Activated T-helper 17 cell treated with anti-CD3 and anti-CD28 coated beads, Interleukin-2, amount 50 U/mL, for 72 hours (primary cell): Measurements from ENCODE around the gene NSUN7. TPM values are rescaled to one million over a fixed set of nuclear protein-coding genes. Genes with fewer than 3 reads are reported as not detected.

ENCODE experiments used
- ATAC-seq: fragments of 150-1000 bp; cut with Tn5 transposase; replicated peaks from 2 replicates; pipeline ENCODE4 v1.10.0; 2021; ENCODE audit warnings: mild to moderate bottlenecking, moderate library complexity
- H3K27ac Mint-ChIP-seq: one replicate; pipeline ENCODE4 v1.8.0; 2022; ENCODE audit warnings: mixed read lengths
- H3K27me3 Mint-ChIP-seq: one replicate; pipeline ENCODE4 v1.8.0; 2022; ENCODE audit warnings: mixed read lengths
- H3K36me3 Mint-ChIP-seq: one replicate; pipeline ENCODE4 v1.8.0; 2022; ENCODE audit warnings: low read depth, mild to moderate bottlenecking, mixed read lengths
- H3K4me1 Mint-ChIP-seq: one replicate; pipeline ENCODE4 v1.8.0; 2022; ENCODE audit warnings: mixed read lengths
- H3K4me3 Mint-ChIP-seq: one replicate; pipeline ENCODE4 v1.8.0; 2022; ENCODE audit warnings: mild to moderate bottlenecking, mixed read lengths
- H3K9me3 Mint-ChIP-seq: one replicate; pipeline ENCODE4 v1.8.0; 2022; ENCODE audit warnings: mixed read lengths
- total RNA-seq, 2 donors: library from RNA; stranded (reverse); gene quantifications; one replicate each; pipeline ENCODE4 v1.2.3, GENCODE V29; 2022

Gene NSUN7
- total RNA-seq, 2 donors from 2014 or later = 0.50 TPM; not detected in 1

- Mint-ChIP-seq H3K9me3 (no peaks in the 10 kb centered on the region), H3K27ac (no peak overlapping the region), H3K27me3 (peaks cover 8% of the 10 kb centered on the region), H3K36me3 (no peaks in the 10 kb centered on the region), H3K4me3 (no peak overlapping the region), H3K4me1 (peaks cover 6% of the 10 kb centered on the region)
- no peak for ATAC-seq
Measured at GRCh38 chr4:40728333-40728732, 21.4 kb upstream of the NSUN7 start.

DNA sequence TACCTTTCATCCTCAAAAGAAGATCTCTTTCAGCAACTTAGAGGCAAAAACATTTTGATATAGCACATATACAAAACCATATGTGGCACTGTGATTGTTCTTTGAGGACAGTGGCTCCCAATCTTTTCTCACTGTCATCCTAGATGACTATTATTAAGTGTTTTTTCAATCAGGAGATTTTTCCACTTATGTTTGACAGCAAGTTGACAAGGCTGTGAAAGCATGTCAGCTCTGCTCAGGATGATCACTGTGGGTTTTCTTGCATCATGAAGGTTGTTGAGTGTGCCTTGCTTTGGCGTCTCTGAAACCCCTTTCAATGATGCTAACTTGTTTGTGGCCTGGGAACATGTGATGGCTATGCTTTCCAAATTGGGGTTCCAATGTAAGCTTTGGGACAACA, 20.2 kb upstream of the NSUN7 start:
- ATAC-seq = no peak
- no peak overlapping the region for H3K27ac Mint-ChIP-seq
- no peak overlapping the region for H3K4me3 Mint-ChIP-seq
- H3K4me1 Mint-ChIP-seq = peaks cover 6% of the 10 kb centered on the region
- no peaks in the 10 kb centered on the region for H3K36me3 Mint-ChIP-seq
- H3K9me3 Mint-ChIP-seq = no peaks in the 10 kb centered on the region
- H3K27me3 Mint-ChIP-seq = peaks cover 11% of the 10 kb centered on the region

- peaks cover 11% of the 10 kb centered on the region for H3K27me3 Mint-ChIP-seq
- no peak overlapping the region for H3K4me3 Mint-ChIP-seq
- H3K36me3 Mint-ChIP-seq = no peaks in the 10 kb centered on the region
- ATAC-seq = no peak
- H3K9me3 Mint-ChIP-seq = no peaks in the 10 kb centered on the region
- peaks cover 6% of the 10 kb centered on the region for H3K4me1 Mint-ChIP-seq
- no peak overlapping the region for H3K27ac Mint-ChIP-seq
Measured at GRCh38 chr4:40730091-40730679, 19.6 kb upstream of the NSUN7 start.

DNA sequence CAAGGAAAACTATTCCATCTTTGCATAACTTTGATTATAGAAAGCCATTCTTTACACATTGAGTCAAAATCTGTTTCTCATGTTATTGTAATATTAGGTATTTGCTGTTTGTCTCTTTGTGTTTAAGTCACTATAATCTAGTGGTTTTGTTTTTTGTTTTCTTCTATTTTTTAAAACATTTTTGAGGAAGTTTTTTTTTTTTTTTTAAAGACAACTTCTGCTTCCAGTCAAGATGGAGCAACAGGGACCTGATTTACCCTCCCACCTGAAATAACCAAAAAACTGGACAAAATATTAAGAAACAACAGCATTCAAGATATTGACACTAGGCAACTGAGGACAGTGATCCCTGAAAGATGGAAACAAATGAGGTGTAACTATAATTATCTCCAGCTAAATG, 18.4 kb upstream of the NSUN7 start:
- Mint-ChIP-seq H3K4me1 (peaks cover 6% of the 10 kb centered on the region), H3K36me3 (no peaks in the 10 kb centered on the region), H3K27me3 (peaks cover 11% of the 10 kb centered on the region), H3K9me3 (no peaks in the 10 kb centered on the region), H3K4me3 (no peak overlapping the region), H3K27ac (no peak overlapping the region)
- ATAC-seq = no peak

GRCh38 chr4:40731792-40732245, 17.9 kb upstream of the NSUN7 start:
- Mint-ChIP-seq H3K4me3 (no peak overlapping the region), H3K27ac (no peak overlapping the region)
- peak; percentile 39 for ATAC-seq

GRCh38 chr4:40733752-40734151, 16.0 kb upstream of the NSUN7 start:
- H3K4me1 Mint-ChIP-seq = peaks cover 6% of the 10 kb centered on the region
- no peak overlapping the region for H3K4me3 Mint-ChIP-seq
- ATAC-seq = no peak
- no peaks in the 10 kb centered on the region for H3K9me3 Mint-ChIP-seq
- no peaks in the 10 kb centered on the region for H3K36me3 Mint-ChIP-seq
- no peak overlapping the region for H3K27ac Mint-ChIP-seq
- peaks cover 3% of the 10 kb centered on the region for H3K27me3 Mint-ChIP-seq

More at GRCh38 chr4:40731792-40732245, 17.9 kb upstream of the NSUN7 start:
- peaks cover 6% of the 10 kb centered on the region for H3K4me1 Mint-ChIP-seq
- no peaks in the 10 kb centered on the region for H3K36me3 Mint-ChIP-seq
- H3K27me3 Mint-ChIP-seq = peaks cover 8% of the 10 kb centered on the region
- no peaks in the 10 kb centered on the region for H3K9me3 Mint-ChIP-seq

GRCh38 chr4:40734497-40734896, 15.3 kb upstream of the NSUN7 start:
- H3K4me1 Mint-ChIP-seq = peaks cover 6% of the 10 kb centered on the region
- no peak overlapping the region for H3K27ac Mint-ChIP-seq
- ATAC-seq = no peak
- peaks cover 3% of the 10 kb centered on the region for H3K27me3 Mint-ChIP-seq
- H3K36me3 Mint-ChIP-seq = no peaks in the 10 kb centered on the region
- H3K9me3 Mint-ChIP-seq = no peaks in the 10 kb centered on the region
- H3K4me3 Mint-ChIP-seq = no peak overlapping the region

DNA sequence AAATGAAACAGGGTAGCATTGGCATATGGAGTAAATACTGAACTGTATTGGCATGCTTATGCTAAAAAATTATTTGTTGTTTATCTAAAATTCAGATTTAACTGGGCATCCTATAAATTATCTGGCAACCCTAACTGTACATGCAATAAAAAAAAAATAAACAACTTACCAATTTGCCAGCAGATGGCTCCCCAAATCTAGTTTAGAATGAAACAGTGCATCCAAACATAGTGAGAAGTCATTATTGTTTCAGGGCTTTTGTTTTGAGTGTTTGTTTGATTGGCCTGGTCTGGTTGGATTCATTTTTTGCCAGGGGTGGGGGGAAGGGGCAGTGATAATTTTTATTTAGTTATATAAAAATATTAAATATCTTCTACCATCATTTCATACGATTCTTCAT, 12.8 kb upstream of the NSUN7 start:
- H3K4me1 Mint-ChIP-seq = peaks cover 1% of the 10 kb centered on the region
- no peak overlapping the region for H3K4me3 Mint-ChIP-seq
- no peak overlapping the region for H3K27ac Mint-ChIP-seq
- no peaks in the 10 kb centered on the region for H3K9me3 Mint-ChIP-seq
- no peak for ATAC-seq
- no peaks in the 10 kb centered on the region for H3K36me3 Mint-ChIP-seq
- peaks cover 6% of the 10 kb centered on the region for H3K27me3 Mint-ChIP-seq

- no peak overlapping the region for H3K4me3 Mint-ChIP-seq
- no peak overlapping the region for H3K27ac Mint-ChIP-seq
- no peaks in the 10 kb centered on the region for H3K9me3 Mint-ChIP-seq
- no peaks in the 10 kb centered on the region for H3K4me1 Mint-ChIP-seq
- H3K36me3 Mint-ChIP-seq = no peaks in the 10 kb centered on the region
- H3K27me3 Mint-ChIP-seq = peaks cover 6% of the 10 kb centered on the region
- no peak for ATAC-seq
Measured at GRCh38 chr4:40737879-40738278, 11.9 kb upstream of the NSUN7 start.

GRCh38 chr4:40739347-40739746, 10.4 kb upstream of the NSUN7 start:
- Mint-ChIP-seq H3K27ac (no peak overlapping the region), H3K36me3 (no peaks in the 10 kb centered on the region), H3K4me1 (peaks cover 5% of the 10 kb centered on the region), H3K27me3 (peaks cover 3% of the 10 kb centered on the region), H3K4me3 (no peak overlapping the region), H3K9me3 (no peaks in the 10 kb centered on the region)
- ATAC-seq = no peak

- no peaks in the 10 kb centered on the region for H3K9me3 Mint-ChIP-seq
- peaks cover 7% of the 10 kb centered on the region for H3K4me1 Mint-ChIP-seq
- H3K27ac Mint-ChIP-seq = no peak overlapping the region
- H3K27me3 Mint-ChIP-seq = peaks cover 15% of the 10 kb centered on the region
- ATAC-seq = no peak
- H3K4me3 Mint-ChIP-seq = no peak overlapping the region
- no peaks in the 10 kb centered on the region for H3K36me3 Mint-ChIP-seq
Measured at GRCh38 chr4:40744218-40744617, 5.5 kb upstream of the NSUN7 start.

GRCh38 chr4:40745285-40745984, 4.3 kb upstream of the NSUN7 start:
- no peak for ATAC-seq
- Mint-ChIP-seq H3K27me3 (peaks cover 15% of the 10 kb centered on the region), H3K36me3 (no peaks in the 10 kb centered on the region), H3K4me3 (no peak overlapping the region), H3K27ac (no peak overlapping the region), H3K4me1 (peaks cover 7% of the 10 kb centered on the region), H3K9me3 (no peaks in the 10 kb centered on the region)

DNA sequence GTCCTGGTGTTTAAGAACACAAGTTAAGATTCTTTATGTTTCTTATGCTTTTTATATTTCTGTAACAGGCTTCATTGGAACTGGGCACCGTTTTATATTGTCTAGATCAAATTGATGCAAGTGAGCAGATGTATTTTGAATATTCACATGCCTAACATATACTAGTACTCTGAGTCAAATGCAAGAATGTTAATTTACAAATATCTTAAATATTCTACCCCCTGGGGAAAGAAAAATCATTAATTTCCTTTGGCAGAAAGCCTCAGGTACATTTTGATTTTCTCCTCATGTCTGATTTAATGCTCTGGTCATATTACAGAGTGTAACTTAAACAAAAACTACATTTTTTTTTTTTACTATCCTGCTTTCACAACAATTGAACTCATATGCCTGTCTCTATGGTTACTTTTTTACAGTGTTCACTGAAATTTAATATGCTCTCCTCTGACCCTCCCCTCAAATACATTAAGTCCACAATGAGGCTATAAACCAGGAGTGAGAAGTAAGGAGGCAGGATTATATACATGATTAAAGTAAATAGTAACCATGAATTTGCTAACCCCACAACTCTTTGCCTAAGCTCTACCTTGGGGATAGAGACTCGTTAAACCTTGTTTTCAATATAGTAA, 2.4 kb upstream of the NSUN7 start:
- ATAC-seq = no peak
- Mint-ChIP-seq H3K27me3 (peaks cover 28% of the 10 kb centered on the region), H3K4me3 (no peak overlapping the region)

GRCh38 chr4:40750461-40751258, 905 bp downstream of the NSUN7 start:
- H3K27me3 Mint-ChIP-seq = peaks cover 36% of the 10 kb centered on the region
- no peaks in the 10 kb centered on the region for H3K9me3 Mint-ChIP-seq
- ATAC-seq = no peak
- no peaks in the 10 kb centered on the region for H3K36me3 Mint-ChIP-seq
- no peak overlapping the region for H3K27ac Mint-ChIP-seq
- peaks cover 6% of the 10 kb centered on the region for H3K4me1 Mint-ChIP-seq
- H3K4me3 Mint-ChIP-seq = peak overlapping the region; percentile 48

More for the DNA sequence above, 2.4 kb upstream of the NSUN7 start:
- no peak overlapping the region for H3K27ac Mint-ChIP-seq
- no peaks in the 10 kb centered on the region for H3K36me3 Mint-ChIP-seq
- no peaks in the 10 kb centered on the region for H3K9me3 Mint-ChIP-seq
- peaks cover 13% of the 10 kb centered on the region for H3K4me1 Mint-ChIP-seq
